Sciatic nerve (tissue), 2 donors: ENCODE measurements around the gene SNRNP70. TPM values are rescaled to one million over a fixed set of nuclear protein-coding genes. Genes with fewer than 3 reads are reported as not detected.
"Not testable (repeated sequence)": the region's sequence is repeated elsewhere in the genome, so short reads cannot be mapped to it uniquely, and the experiment has no call there.

ENCODE experiments used
- ATAC-seq: fragments of 200-7000 bp; cut with Tn5 transposase; one replicate; pipeline ENCODE4 v1.9.1; 2020; ENCODE audit warnings: mild to moderate bottlenecking, moderate library complexity
- DNase-seq: peaks from one replicate; pipeline ENCODE4 v3.0.0-alpha.2; 2020; ENCODE audit warnings: low spot score
- intact Hi-C: fragments of 100-400 bp; cut with DNase I; formaldehyde crosslinking; loops from one replicate; pipeline ENCODE4 v1.14.2; 2022
- total RNA-seq: library from RNA; stranded (reverse); fragmentation: NEBNext Ultra II Directional; extraction: Animal tissue kit (Norgen Biotek cat#: 25700); gene quantifications from one replicate; pipeline ENCODE4 v1.2.1, GENCODE V29; 2021
- donor health status: DM: no; HTN: no; CAD: no.
- donor health status: DM: no; HTN: no; CAD: no.

SNRNP70 gene
- 299 TPM for total RNA-seq

- ATAC-seq = peak; percentile 100
- intact Hi-C loops = loop anchor here (10.0 kb wide), 1 partner anchor 60 kb away; no protein-coding TSS in a partner anchor
- DNase-seq = peak; percentile 99
Measured at GRCh38 chr19:49085020-49085867, at the start of gene SNRNP70. Gene SNRNP70 (plus strand): TSS chr19:49085451. CDS start chr19:49086415, 964 bp downstream.

- DNase-seq, ATAC-seq, intact Hi-C loops: not testable (repeated sequence)
Measured at GRCh38 chr19:49036815-49037214, 48.4 kb upstream of the SNRNP70 start, which contains the start of gene CGB1. Gene CGB1 (minus strand): TSS chr19:49036895. CDS start chr19:49036711, 184 bp downstream.

GRCh38 chr19:49038111-49038510, 47.1 kb upstream of the SNRNP70 start:
- ATAC-seq, intact Hi-C loops, DNase-seq: not testable (repeated sequence)

GRCh38 chr19:49038557-49039276, 46.5 kb upstream of the SNRNP70 start:
- DNase-seq, ATAC-seq, intact Hi-C loops: not testable (repeated sequence)

GRCh38 chr19:49039736-49040135, 45.5 kb upstream of the SNRNP70 start:
- DNase-seq, intact Hi-C loops, ATAC-seq: not testable (repeated sequence)

- intact Hi-C loops = no loop called here
- no peak for DNase-seq
- no peak for ATAC-seq
Measured at GRCh38 chr19:49042177-49042576, 43.1 kb upstream of the SNRNP70 start.

- ATAC-seq, intact Hi-C loops, DNase-seq: not testable (repeated sequence)
Measured at GRCh38 chr19:49042666-49043065, 42.6 kb upstream of the SNRNP70 start.

GRCh38 chr19:49043548-49043947, 41.7 kb upstream of the SNRNP70 start, which contains the start of gene CGB5:
Gene CGB5 (plus strand): TSS chr19:49043848. CDS start chr19:49044210, 362 bp downstream.
- ATAC-seq, DNase-seq, intact Hi-C loops: not testable (repeated sequence)

GRCh38 chr19:49049011-49049410, 36.2 kb upstream of the SNRNP70 start, which contains the start of gene CGB8:
Gene CGB8 (minus strand): TSS chr19:49049111. CDS start chr19:49048739, 372 bp downstream.
- intact Hi-C loops, ATAC-seq, DNase-seq: not testable (repeated sequence)

GRCh38 chr19:49049834-49050233, 35.4 kb upstream of the SNRNP70 start:
- intact Hi-C loops, DNase-seq, ATAC-seq: not testable (repeated sequence)

GRCh38 chr19:49050376-49051033, 34.7 kb upstream of the SNRNP70 start:
- intact Hi-C loops, DNase-seq, ATAC-seq: not testable (repeated sequence)

- DNase-seq = peak; percentile 76
- intact Hi-C loops = no loop called here
Measured at GRCh38 chr19:49056101-49056901, 28.9 kb upstream of the SNRNP70 start.

GRCh38 chr19:49056902-49057596, 28.2 kb upstream of the SNRNP70 start:
- DNase-seq = not testable (repeated sequence)
- peak; percentile 38 for ATAC-seq

More at GRCh38 chr19:49056101-49056901, 28.9 kb upstream of the SNRNP70 start:
- peak; percentile 82 for ATAC-seq

GRCh38 chr19:49057636-49058234, 27.5 kb upstream of the SNRNP70 start, which contains the start of gene CGB7:
Gene CGB7 (minus strand): TSS chr19:49057749. CDS start chr19:49055375, 2,374 bp downstream.
- intact Hi-C loops = no loop called here
- ATAC-seq (peak; percentile 77), DNase-seq (peak; percentile 81)

More at GRCh38 chr19:49056902-49057596, 28.2 kb upstream of the SNRNP70 start:
- intact Hi-C loops = not testable (repeated sequence)

- intact Hi-C loops = no loop called here
- ATAC-seq (no peak), DNase-seq (no peak)
Measured at GRCh38 chr19:49058562-49058961, 26.7 kb upstream of the SNRNP70 start.

GRCh38 chr19:49059053-49059452, 26.2 kb upstream of the SNRNP70 start:
- intact Hi-C loops = no loop called here
- DNase-seq = no peak
- no peak for ATAC-seq

GRCh38 chr19:49061000-49061399, 24.3 kb upstream of the SNRNP70 start:
- DNase-seq = no peak
- no peak for ATAC-seq
- intact Hi-C loops = no loop called here
